HepG2 (cell line): ENCODE results near the gene ZNF189. TPM values are rescaled to one million over a fixed set of nuclear protein-coding genes. Genes with fewer than 3 reads are reported as not detected.

Experiments
- ATAC-seq: fragments of 200-7000 bp; cut with Tn5 transposase; 3 replicates; pipeline ENCODE4 v1.9.1; 2020; ENCODE audit warnings: mild to moderate bottlenecking, moderate library complexity
- BruUV-seq: library from RNA; stranded (reverse); fragments of 400-500 nt; replicated peaks from 2 replicates; lab custom pipeline; 2021; lab: Mats Ljungman, UMichigan
- CTCF ChIA-PET: fragments of 300-600 bp; formaldehyde crosslinking; extraction: SDS; loops from one replicate; lab custom pipeline; 2021; ENCODE audit warnings: low total read pairs, inconsistent platforms, low intra/inter-chr PET ratio; lab: Yijun Ruan, JAX
- POLR2A ChIA-PET: fragments of 350-600 bp; sonication (Branson Sonifier 250); formaldehyde crosslinking; loops from one replicate; lab custom pipeline; 2020; ENCODE audit warnings: antibody characterized with exemption, inconsistent platforms; lab: Yijun Ruan, JAX
- DNase-seq: peaks from one replicate; pipeline ENCODE4 v3.0.0-alpha.2; 2015; ENCODE audit warnings: low spot score
- FAIRE-seq: peaks from 3 replicates; lab custom pipeline; 2011; peaks lifted over from hg19 to GRCh38; lab: Jason Lieb, UNC
- H2AFZ ChIP-seq: one replicate; pipeline ENCODE4 v1.6.1; 2011; ENCODE audit warnings: low read length, inconsistent platforms
- H3K27ac ChIP-seq: fragments of 300-600 bp; 3 replicates; pipeline ENCODE4 v1.8.0; 2011; ENCODE audit warnings: mixed run types, mild to moderate bottlenecking, mixed read lengths, low read length, inconsistent platforms; ENCODE audit not compliant: insufficient read depth; ENCODE audit errors: extremely low read length
- H3K27me3 ChIP-seq, 2 experiments: fragments of 200-600 bp in 1 of 2; 2 replicates in 1 of 2; 3 replicates in 1 of 2; pipeline versions ENCODE4 v1.6.0 to v1.8.0; 2011; ENCODE audit warnings: low read length in 2 of 2, mild to moderate bottlenecking in 2 of 2, moderate library complexity in 2 of 2, inconsistent platforms in 1 of 2; ENCODE audit not compliant: insufficient read depth in 2 of 2, control insufficient read depth in 1 of 2
- H3K36me3 ChIP-seq, 2 experiments: fragments of 200-600 bp in 1 of 2; replicated peaks in 1 of 2; 2 replicates in 1 of 2; 3 replicates in 1 of 2; pipeline versions ENCODE4 v1.5.1 to v1.8.0; 2011; ENCODE audit warnings: low read length in 2 of 2, inconsistent platforms in 1 of 2; ENCODE audit not compliant: insufficient read depth in 2 of 2, control insufficient read depth in 1 of 2
- H3K4me1 ChIP-seq: 2 replicates; pipeline ENCODE4 v1.5.1; 2012; ENCODE audit warnings: low read length, inconsistent platforms; ENCODE audit not compliant: insufficient read depth
- H3K4me2 ChIP-seq: 2 replicates; pipeline ENCODE4 v1.6.0; 2011; ENCODE audit warnings: low read depth, low read length, inconsistent platforms
- H3K4me3 ChIP-seq, 3 experiments: fragments of 200-600 bp in 1 of 3; sonication (generic), shearing (Covaris generic) in 1 of 3; replicated peaks in 1 of 3; 2 replicates each; pipeline ENCODE4 v1.5.1; 2011 to 2016; ENCODE audit warnings: low read length in 3 of 3, inconsistent platforms in 2 of 3, low read depth in 2 of 3, mild to moderate bottlenecking in 2 of 3, control low read depth in 1 of 3, mixed read lengths in 1 of 3; ENCODE audit not compliant: insufficient read depth in 1 of 3
- H3K79me2 ChIP-seq: one replicate; pipeline ENCODE4 v1.6.1; 2011; ENCODE audit warnings: low read length, inconsistent platforms; ENCODE audit not compliant: insufficient read depth
- H3K9ac ChIP-seq: 2 replicates; pipeline ENCODE4 v1.6.0; 2011; ENCODE audit warnings: mild to moderate bottlenecking, low read depth, low read length, inconsistent platforms; ENCODE audit not compliant: insufficient read depth
- H3K9me3 ChIP-seq: 2 replicates; pipeline ENCODE4 v1.5.1; 2012; ENCODE audit warnings: mild to moderate bottlenecking, low read length
- H4K20me1 ChIP-seq: 2 replicates; pipeline ENCODE4 v1.6.0; 2011; ENCODE audit warnings: inconsistent platforms, mild to moderate bottlenecking, low read length, moderate library complexity; ENCODE audit not compliant: insufficient read depth
- CENPX ChIP-seq: sonication (generic); formaldehyde crosslinking; IDR thresholded peaks from 2 replicates; pipeline ENCODE4 v1.9.0; 2021; ENCODE audit warnings: mild to moderate bottlenecking, missing genetic modification reagents, moderate library complexity
- DPF2 ChIP-seq: sonication (generic); formaldehyde crosslinking; IDR thresholded peaks from 2 replicates; pipeline ENCODE4 v1.4.0; 2020; ENCODE audit warnings: mild to moderate bottlenecking, low read depth, missing genetic modification reagents, borderline replicate concordance
- HMG20B ChIP-seq: conservative IDR thresholded peaks from 2 replicates; pipeline ENCODE4 v1.6.1; 2016; ENCODE audit warnings: missing genetic modification reagents, missing compliant biosample characterization
- ZNF530 ChIP-seq: sonication (generic); formaldehyde crosslinking; IDR thresholded peaks from 2 replicates; pipeline ENCODE4 v1.5.0; 2020; ENCODE audit warnings: low read depth, mild to moderate bottlenecking, missing genetic modification reagents
- ZNF713 ChIP-seq: sonication (generic); formaldehyde crosslinking; IDR thresholded peaks from 2 replicates; pipeline ENCODE4 v1.4.0; 2020; ENCODE audit warnings: mild to moderate bottlenecking, missing genetic modification reagents
- whole genome bisulfite sequencing: methylation state at CpG from one replicate; pipeline ENCODE4 v1.1.6; 2017; ENCODE audit warnings: low lambda C conversion rate; 5-methylcytosine and 5-hydroxymethylcytosine counted together
- in situ Hi-C: cut with HindIII; loops from 2 replicates; pipeline ENCODE4 v1.10.0; 2017; ENCODE audit warnings: low pct_unique_long_range_greater_than_20kb; ENCODE audit not compliant: extremely low pct_ligation_motif_present
- intact Hi-C: fragments of 100-400 bp; cut with micrococcal nuclease; formaldehyde crosslinking; loops from one replicate; pipeline ENCODE4 v1.10.0; 2022; ENCODE audit not compliant: unreplicated experiment
- polyA plus RNA-seq, 8 experiments: library from polyadenylated mRNA; depleted of rRNA in 3 of 8; stranded (reverse) in 7 of 8; unstranded in 1 of 8; fragments of >200 nt; fragmentation: Illumina TruSeq in 4 of 8; extraction: Trizol in 4 of 8; gene quantifications; 2 replicates each; pipeline versions ENCODE4 v1.2.1 to v1.2.3, GENCODE V29; 2011 to 2016; ENCODE audit warnings: low read depth in 4 of 8, missing spikeins in 1 of 8, mixed read lengths in 1 of 8; ENCODE audit not compliant: insufficient read depth in 1 of 8
- total RNA-seq, 5 experiments: library from RNA; depleted of rRNA; stranded (reverse); fragments of >200 nt; fragmentation: Illumina TruSeq; extraction: Trizol; gene quantifications; 2 replicates each; pipeline ENCODE4 v1.2.3, GENCODE V29; 2016; ENCODE audit warnings: low read depth in 1 of 5
- TF ChIP-seq, protein P1 (sequence below): sonication (generic); formaldehyde crosslinking; IDR thresholded peaks from 2 replicates; pipeline ENCODE4 v1.5.1; 2020; ENCODE audit warnings: mild to moderate bottlenecking, missing genetic modification reagents

Gene ZNF189
- total and polyA plus RNA-seq, 2 of the 13 experiments (the other 11 are each of a cell fraction or from before 2014, with no cell fraction given): 8.4 to 50.0 TPM

DNA sequence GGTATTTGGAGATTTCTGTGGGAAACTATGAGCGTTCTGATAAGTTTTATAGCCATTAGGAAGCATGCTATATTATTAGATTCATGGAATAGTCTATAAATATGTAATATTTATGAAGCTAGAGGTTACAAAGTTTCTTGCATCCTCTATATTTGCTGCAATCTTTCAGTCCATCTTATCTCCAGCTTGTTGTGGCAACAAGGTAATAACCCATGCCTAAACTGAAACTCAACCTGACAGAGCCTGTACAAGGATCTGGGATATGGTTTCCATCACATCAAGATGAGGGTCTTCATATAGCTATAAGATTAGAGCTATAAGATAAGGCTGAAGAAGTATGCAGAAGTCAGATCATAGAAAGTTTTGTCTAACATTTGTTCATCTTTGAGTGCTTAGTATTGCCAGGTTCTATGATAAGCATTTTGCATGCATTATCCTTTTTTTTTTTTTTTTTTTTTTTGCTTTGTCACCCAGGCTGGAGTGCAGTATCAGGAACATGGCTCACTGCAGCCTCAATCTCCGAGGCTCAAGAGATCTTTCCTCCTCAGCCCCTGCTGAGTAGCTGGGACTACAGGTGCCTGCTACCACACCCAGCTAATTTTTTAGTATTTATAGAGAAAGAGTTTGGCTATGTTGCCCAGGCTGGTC is 28.6 kb upstream of the ZNF189 start (continued):
- TF ChIP-seq DPF2 (CRISPR knock-in tag) (no peak), HMG20B (CRISPR knock-in tag) (no peak)

GRCh38 chr9:101371813-101372212 is 26.8 kb upstream of the ZNF189 start:
- intact Hi-C loops: no loop called here
- POLR2A ChIA-PET: interaction anchor here (1.3 to 5.2 kb wide), 4 partner anchors 17 to 47 kb away, joined by 4 to 31 read pairs (median 10); no protein-coding TSS in a partner anchor
- 95% methylated on average over 3 of the region's 3 CpGs for WGBS

More at GRCh38 chr9:101371813-101372212, 26.8 kb upstream of the ZNF189 start:
- no peaks in the 10 kb centered on the region for H3K36me3 ChIP-seq
- no peaks in the 10 kb centered on the region for H3K79me2 ChIP-seq
- ATAC-seq: no peak
- no peak for DNase-seq
- in situ Hi-C loops: no loop called here
- CTCF ChIA-PET: no interaction called here
- no peak for FAIRE-seq
- H3K9ac ChIP-seq: no peak overlapping the region
- no peaks in the 10 kb centered on the region for H3K27me3 ChIP-seq
- H3K9me3 ChIP-seq: no peaks in the 10 kb centered on the region
- TF ChIP-seq, protein P1, sequence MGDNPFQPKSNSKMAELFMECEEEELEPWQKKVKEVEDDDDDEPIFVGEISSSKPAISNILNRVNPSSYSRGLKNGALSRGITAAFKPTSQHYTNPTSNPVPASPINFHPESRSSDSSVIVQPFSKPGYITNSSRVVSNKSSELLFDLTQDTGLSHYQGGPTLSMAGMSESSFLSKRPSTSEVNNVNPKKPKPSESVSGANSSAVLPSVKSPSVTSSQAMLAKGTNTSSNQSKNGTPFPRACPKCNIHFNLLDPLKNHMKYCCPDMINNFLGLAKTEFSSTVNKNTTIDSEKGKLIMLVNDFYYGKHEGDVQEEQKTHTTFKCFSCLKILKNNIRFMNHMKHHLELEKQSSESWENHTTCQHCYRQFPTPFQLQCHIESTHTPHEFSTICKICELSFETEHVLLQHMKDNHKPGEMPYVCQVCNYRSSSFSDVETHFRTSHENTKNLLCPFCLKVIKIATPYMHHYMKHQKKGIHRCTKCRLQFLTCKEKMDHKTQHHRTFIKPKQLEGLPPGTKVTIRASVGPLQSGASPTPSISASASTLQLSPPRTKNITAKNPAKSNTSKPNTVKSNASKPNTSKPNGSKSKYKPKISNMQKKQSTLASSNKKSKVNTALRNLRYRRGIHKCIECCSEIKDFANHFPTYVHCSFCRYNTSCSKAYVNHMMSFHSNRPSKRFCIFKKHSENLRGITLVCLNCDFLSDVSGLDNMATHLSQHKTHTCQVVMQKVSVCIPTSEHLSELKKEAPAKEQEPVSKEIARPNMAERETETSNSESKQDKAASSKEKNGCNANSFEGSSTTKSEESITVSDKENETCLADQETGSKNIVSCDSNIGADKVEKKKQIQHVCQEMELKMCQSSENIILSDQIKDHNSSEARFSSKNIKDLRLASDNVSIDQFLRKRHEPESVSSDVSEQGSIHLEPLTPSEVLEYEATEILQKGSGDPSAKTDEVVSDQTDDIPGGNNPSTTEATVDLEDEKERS (CRISPR knock-in tag): peak; percentile 74; the same call in 1 of the 2 replicates
- no peak for TF ChIP-seq CENPX (CRISPR knock-in tag)
- no peak for TF ChIP-seq ZNF713 (CRISPR knock-in tag)
- TF ChIP-seq ZNF530 (CRISPR knock-in tag): no peak
- H3K4me2 ChIP-seq: no peak overlapping the region
- H3K4me1 ChIP-seq: peaks cover 28% of the 10 kb centered on the region
- H4K20me1 ChIP-seq: no peaks in the 10 kb centered on the region
- BruUV-seq: no TSS peak
- no peak overlapping the region for H3K4me3 ChIP-seq
- H2AFZ ChIP-seq: no peak overlapping the region
- no peak overlapping the region for H3K27ac ChIP-seq
